Fibroblast of peridontal ligament (primary cell): Measurements from ENCODE around the gene DPAGT1.
"Not testable (repeated sequence)": the region's sequence is repeated elsewhere in the genome, so short reads cannot be mapped to it uniquely, and the experiment has no call there.

Experiments used
- DNase-seq: peaks from one replicate; pipeline ENCODE4 v3.0.0-alpha.2; 2010; ENCODE audit errors: extremely low read depth

The DPAGT1 gene

GRCh38 chr11:119093942-119094815 lies 7.5 kb downstream of the DPAGT1 start:
- peak; percentile 35 for DNase-seq

- no peak for DNase-seq
Observed at GRCh38 chr11:119092880-119093842, 8.5 kb downstream of the DPAGT1 start.

- DNase-seq = no peak
Observed at GRCh38 chr11:119091966-119092879, 9.4 kb downstream of the DPAGT1 start.

GRCh38 chr11:119091178-119091577 lies 10.5 kb downstream of the DPAGT1 start:
- DNase-seq = peak; percentile 41

- no peak for DNase-seq
Observed at GRCh38 chr11:119089319-119089718, 12.3 kb downstream of the DPAGT1 start.

- no peak for DNase-seq
Observed at GRCh38 chr11:119088406-119088805, 13.2 kb downstream of the DPAGT1 start.

- DNase-seq = no peak
Observed at GRCh38 chr11:119087747-119088241, 13.9 kb downstream of the DPAGT1 start.

- no peak for DNase-seq
Observed at GRCh38 chr11:119087123-119087522, 14.5 kb downstream of the DPAGT1 start.

GRCh38 chr11:119085437-119085847 lies 16.2 kb downstream of the DPAGT1 start:
- DNase-seq = no peak

- peak; percentile 92 for DNase-seq
Observed at GRCh38 chr11:119084663-119085436, 16.8 kb downstream of the DPAGT1 start, which contains the start of gene HMBS. TSS of gene HMBS (plus strand) at chr11:119084881. CDS start at chr11:119085034, 153 bp downstream.

- no peak for DNase-seq
Observed at GRCh38 chr11:119081682-119082260, 19.9 kb downstream of the DPAGT1 start.

GRCh38 chr11:119078675-119079420 lies 22.8 kb downstream of the DPAGT1 start:
- DNase-seq = no peak

GRCh38 chr11:119077839-119078238 lies 23.8 kb downstream of the DPAGT1 start:
- no peak for DNase-seq

- DNase-seq = peak; percentile 94
Observed at GRCh38 chr11:119067371-119068222, 34.1 kb downstream of the DPAGT1 start, which contains the start of gene VPS11. TSS of gene VPS11 (plus strand) at chr11:119067818. CDS start at chr11:119067824, 6 bp downstream.

GRCh38 chr11:119065369-119065768 lies 36.3 kb downstream of the DPAGT1 start:
- peak; percentile 36 for DNase-seq

GRCh38 chr11:119062779-119063178 lies 38.9 kb downstream of the DPAGT1 start:
- DNase-seq = peak; percentile 81

- no peak for DNase-seq
Observed at GRCh38 chr11:119061256-119061655, 40.4 kb downstream of the DPAGT1 start.

GRCh38 chr11:119059128-119059527 lies 42.5 kb downstream of the DPAGT1 start:
- not testable (repeated sequence) for DNase-seq
